ENCODE results near the gene B3GAT1. TPM values are rescaled to one million over a fixed set of nuclear protein-coding genes. Genes with fewer than 3 reads are reported as not detected.

Gene B3GAT1
- polyA plus RNA-seq, 1 donor from 2014 or later = 28.2 TPM

DNA sequence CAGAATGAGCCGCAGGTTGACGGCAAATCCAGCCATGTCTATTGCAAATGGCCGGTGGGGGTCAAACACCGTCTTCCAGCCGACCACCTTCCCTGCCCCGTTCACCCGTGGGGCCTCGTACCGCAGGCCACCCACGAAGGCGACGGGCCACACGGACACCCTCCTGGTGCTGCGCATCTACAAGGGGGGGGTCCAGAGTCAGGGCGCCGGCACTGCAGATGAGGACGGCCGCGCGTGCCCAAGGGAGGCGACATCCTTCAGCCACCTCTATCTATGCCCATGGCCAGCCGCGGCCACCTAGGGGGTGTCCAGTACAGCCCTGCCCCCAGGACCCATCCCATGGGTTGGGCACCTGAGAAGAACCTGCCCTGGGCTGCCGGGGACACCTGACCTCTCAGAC is 29.2 kb downstream of the B3GAT1 start:
- Histone ChIP-seq H4K20me1 (ENCODE audit: insufficient read depth) (no peaks in the 10 kb centered on the region), H3K4me2 (ENCODE audit: low read length) (no peak overlapping the region), H3K9me2 (ENCODE audit: insufficient read depth, low read length) (no peaks in the 10 kb centered on the region), H3K36me3 (ENCODE audit: insufficient read depth, low read length) (no peaks in the 10 kb centered on the region), H3K9me3 (ENCODE audit: low read length) (no peaks in the 10 kb centered on the region), H3K27ac (ENCODE audit: low read length) (no peak overlapping the region), H3K9ac (ENCODE audit: low read length) (no peak overlapping the region), H2AFZ (ENCODE audit: low read depth, low read length) (no peak overlapping the region), H3K4me3 (ENCODE audit: low read length) (no peak overlapping the region), H3K27me3 (ENCODE audit: insufficient read depth, low read depth, low read length) (no peaks in the 10 kb centered on the region), H3F3A (ENCODE audit: insufficient read depth, low read length, poor library complexity, severe bottlenecking) (no peaks in the 10 kb centered on the region), H3K79me2 (replicated peaks; ENCODE audit: insufficient read depth, low read length) (no peaks in the 10 kb centered on the region)
- TF ChIP-seq EZH2 (IDR thresholded peaks at IDR 0.05; ENCODE audit: borderline replicate concordance, insufficient read depth, low read length, poor library complexity, severe bottlenecking) (no peak), TAF1 (IDR thresholded peaks at IDR 0.05; ENCODE audit: low read depth) (no peak), MXI1 (conservative IDR thresholded peaks at IDR 0.05; ENCODE audit: poor library complexity, severe bottlenecking) (no peak), POLR2AphosphoS5 (IDR thresholded peaks at IDR 0.05) (no peak), EP300 (conservative IDR thresholded peaks at IDR 0.05; ENCODE audit: poor library complexity, severe bottlenecking) (no peak), RAD21 (conservative IDR thresholded peaks at IDR 0.05) (no peak), SMC3 (conservative IDR thresholded peaks at IDR 0.05; ENCODE audit: poor library complexity) (no peak)
- TF ChIP-seq, protein P1, sequence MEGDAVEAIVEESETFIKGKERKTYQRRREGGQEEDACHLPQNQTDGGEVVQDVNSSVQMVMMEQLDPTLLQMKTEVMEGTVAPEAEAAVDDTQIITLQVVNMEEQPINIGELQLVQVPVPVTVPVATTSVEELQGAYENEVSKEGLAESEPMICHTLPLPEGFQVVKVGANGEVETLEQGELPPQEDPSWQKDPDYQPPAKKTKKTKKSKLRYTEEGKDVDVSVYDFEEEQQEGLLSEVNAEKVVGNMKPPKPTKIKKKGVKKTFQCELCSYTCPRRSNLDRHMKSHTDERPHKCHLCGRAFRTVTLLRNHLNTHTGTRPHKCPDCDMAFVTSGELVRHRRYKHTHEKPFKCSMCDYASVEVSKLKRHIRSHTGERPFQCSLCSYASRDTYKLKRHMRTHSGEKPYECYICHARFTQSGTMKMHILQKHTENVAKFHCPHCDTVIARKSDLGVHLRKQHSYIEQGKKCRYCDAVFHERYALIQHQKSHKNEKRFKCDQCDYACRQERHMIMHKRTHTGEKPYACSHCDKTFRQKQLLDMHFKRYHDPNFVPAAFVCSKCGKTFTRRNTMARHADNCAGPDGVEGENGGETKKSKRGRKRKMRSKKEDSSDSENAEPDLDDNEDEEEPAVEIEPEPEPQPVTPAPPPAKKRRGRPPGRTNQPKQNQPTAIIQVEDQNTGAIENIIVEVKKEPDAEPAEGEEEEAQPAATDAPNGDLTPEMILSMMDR (IDR thresholded peaks at IDR 0.05; ENCODE audit: poor library complexity, severe bottlenecking) = no peak
- TF ChIP-seq, protein P2, sequence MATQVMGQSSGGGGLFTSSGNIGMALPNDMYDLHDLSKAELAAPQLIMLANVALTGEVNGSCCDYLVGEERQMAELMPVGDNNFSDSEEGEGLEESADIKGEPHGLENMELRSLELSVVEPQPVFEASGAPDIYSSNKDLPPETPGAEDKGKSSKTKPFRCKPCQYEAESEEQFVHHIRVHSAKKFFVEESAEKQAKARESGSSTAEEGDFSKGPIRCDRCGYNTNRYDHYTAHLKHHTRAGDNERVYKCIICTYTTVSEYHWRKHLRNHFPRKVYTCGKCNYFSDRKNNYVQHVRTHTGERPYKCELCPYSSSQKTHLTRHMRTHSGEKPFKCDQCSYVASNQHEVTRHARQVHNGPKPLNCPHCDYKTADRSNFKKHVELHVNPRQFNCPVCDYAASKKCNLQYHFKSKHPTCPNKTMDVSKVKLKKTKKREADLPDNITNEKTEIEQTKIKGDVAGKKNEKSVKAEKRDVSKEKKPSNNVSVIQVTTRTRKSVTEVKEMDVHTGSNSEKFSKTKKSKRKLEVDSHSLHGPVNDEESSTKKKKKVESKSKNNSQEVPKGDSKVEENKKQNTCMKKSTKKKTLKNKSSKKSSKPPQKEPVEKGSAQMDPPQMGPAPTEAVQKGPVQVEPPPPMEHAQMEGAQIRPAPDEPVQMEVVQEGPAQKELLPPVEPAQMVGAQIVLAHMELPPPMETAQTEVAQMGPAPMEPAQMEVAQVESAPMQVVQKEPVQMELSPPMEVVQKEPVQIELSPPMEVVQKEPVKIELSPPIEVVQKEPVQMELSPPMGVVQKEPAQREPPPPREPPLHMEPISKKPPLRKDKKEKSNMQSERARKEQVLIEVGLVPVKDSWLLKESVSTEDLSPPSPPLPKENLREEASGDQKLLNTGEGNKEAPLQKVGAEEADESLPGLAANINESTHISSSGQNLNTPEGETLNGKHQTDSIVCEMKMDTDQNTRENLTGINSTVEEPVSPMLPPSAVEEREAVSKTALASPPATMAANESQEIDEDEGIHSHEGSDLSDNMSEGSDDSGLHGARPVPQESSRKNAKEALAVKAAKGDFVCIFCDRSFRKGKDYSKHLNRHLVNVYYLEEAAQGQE (IDR thresholded peaks at IDR 0.05; ENCODE audit: borderline replicate concordance) = no peak

DNA sequence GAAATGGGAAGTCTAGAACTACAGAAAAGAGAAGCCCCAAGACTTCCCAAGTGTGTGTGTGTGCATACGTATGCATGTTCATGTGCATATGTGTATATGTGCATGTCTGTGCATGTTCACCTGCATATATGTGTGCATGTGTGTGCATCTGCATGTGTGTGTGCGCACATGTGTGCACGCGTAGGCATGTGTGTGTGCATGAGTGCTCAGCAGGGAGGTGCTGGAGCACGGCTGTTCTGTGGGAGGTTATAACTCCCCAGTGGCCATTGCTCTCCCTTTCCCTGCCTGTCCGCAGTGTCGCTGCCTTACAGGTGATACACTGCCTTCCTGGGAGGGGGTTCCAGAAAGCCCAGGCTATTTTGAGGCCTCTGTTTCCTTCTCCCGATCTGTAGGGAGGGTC is 29.8 kb downstream of the B3GAT1 start:
- TF ChIP-seq EZH2 (IDR thresholded peaks at IDR 0.05; ENCODE audit: borderline replicate concordance, insufficient read depth, low read length, poor library complexity, severe bottlenecking) = no peak
- TF ChIP-seq, protein P1 (IDR thresholded peaks at IDR 0.05; ENCODE audit: poor library complexity, severe bottlenecking) = no peak
- TF ChIP-seq RAD21 (conservative IDR thresholded peaks at IDR 0.05) = no peak
- no peak for TF ChIP-seq MXI1 (conservative IDR thresholded peaks at IDR 0.05; ENCODE audit: poor library complexity, severe bottlenecking)
- TF ChIP-seq, protein P2 (IDR thresholded peaks at IDR 0.05; ENCODE audit: borderline replicate concordance) = no peak
- no peaks in the 10 kb centered on the region for H3K36me3 ChIP-seq (ENCODE audit: insufficient read depth, low read length)

More for the DNA sequence above, 29.8 kb downstream of the B3GAT1 start:
- Histone ChIP-seq H3K9me2 (ENCODE audit: insufficient read depth, low read length) (no peaks in the 10 kb centered on the region), H3K4me3 (ENCODE audit: low read length) (no peak overlapping the region), H3K27ac (ENCODE audit: low read length) (no peak overlapping the region), H3K79me2 (replicated peaks; ENCODE audit: insufficient read depth, low read length) (no peaks in the 10 kb centered on the region), H2AFZ (ENCODE audit: low read depth, low read length) (no peak overlapping the region), H3K9me3 (ENCODE audit: low read length) (no peaks in the 10 kb centered on the region), H3K27me3 (ENCODE audit: insufficient read depth, low read depth, low read length) (no peaks in the 10 kb centered on the region), H3K4me2 (ENCODE audit: low read length) (no peak overlapping the region), H4K20me1 (ENCODE audit: insufficient read depth) (no peaks in the 10 kb centered on the region), H3F3A (ENCODE audit: insufficient read depth, low read length, poor library complexity, severe bottlenecking) (no peaks in the 10 kb centered on the region), H3K9ac (ENCODE audit: low read length) (no peak overlapping the region)
